H1 (cell line): Measurements from ENCODE around the gene C14orf132. TPM values are rescaled to one million over a fixed set of nuclear protein-coding genes. Genes with fewer than 3 reads are reported as not detected.

Source experiments
- CTCF ChIA-PET: fragments of 300-600 bp; sonication (Branson Sonifier 250); formaldehyde crosslinking; loops from one replicate; lab custom pipeline; 2021; ENCODE audit not compliant: partially characterized antibody; lab: Charles Lee
- POLR2A ChIA-PET: fragments of 300-600 bp; sonication (Branson Sonifier 250); formaldehyde crosslinking; loops from one replicate; lab custom pipeline; 2021; ENCODE audit warnings: inconsistent platforms; ENCODE audit not compliant: partially characterized antibody; lab: Charles Lee
- DNase-seq, 2 experiments: peaks; one replicate each; pipeline versions ENCODE4 v3.0.0 to v3.0.0-alpha.2; 2010 to 2022; ENCODE audit warnings: low spot score in 2 of 2, low read depth in 1 of 2, mixed read lengths in 1 of 2
- FAIRE-seq: peaks from 2 replicates; lab custom pipeline; 2011; peaks lifted over from hg19 to GRCh38; lab: Jason Lieb, UNC
- H2AFZ ChIP-seq: 2 replicates; pipeline ENCODE4 v1.8.1; 2012; ENCODE audit warnings: low read length, inconsistent platforms
- H2AK5ac ChIP-seq: 2 replicates; pipeline ENCODE4 v1.6.1; 2013; ENCODE audit warnings: low read depth, low read length
- H2BK120ac ChIP-seq: replicated peaks from 2 replicates; pipeline ENCODE3; 2013; ENCODE audit warnings: low read depth, low read length, inconsistent platforms
- H2BK12ac ChIP-seq: 2 replicates; pipeline ENCODE4 v1.6.1; 2013; ENCODE audit warnings: low read depth, low read length
- H2BK15ac ChIP-seq: 2 replicates; pipeline ENCODE4 v1.6.1; 2013; ENCODE audit warnings: low read length
- H2BK20ac ChIP-seq: 2 replicates; pipeline ENCODE4 v1.6.1; 2013; ENCODE audit warnings: low read length
- H2BK5ac ChIP-seq: 2 replicates; pipeline ENCODE4 v1.6.1; 2013; ENCODE audit warnings: low read depth, low read length
- H3K14ac ChIP-seq: 2 replicates; pipeline ENCODE4 v1.6.1; 2013; ENCODE audit warnings: inconsistent platforms; ENCODE audit not compliant: insufficient read length
- H3K18ac ChIP-seq: 2 replicates; pipeline ENCODE4 v1.6.1; 2013; ENCODE audit warnings: low read length; ENCODE audit errors: extremely low read depth
- H3K23ac ChIP-seq: 2 replicates; pipeline ENCODE4 v1.6.1; 2013; ENCODE audit warnings: inconsistent platforms; ENCODE audit not compliant: insufficient read length
- H3K23me2 ChIP-seq: 2 replicates; pipeline ENCODE4 v1.6.1; 2013; ENCODE audit warnings: low read depth, low read length
- H3K27ac ChIP-seq: 2 replicates; pipeline ENCODE4 v1.6.1; 2011; ENCODE audit warnings: low read depth, low read length, inconsistent platforms
- H3K27me3 ChIP-seq, 4 experiments: replicated peaks in 1 of 4; 1 replicate in 1 of 4; 2 replicates in 3 of 4; pipeline versions ENCODE4 v1.6.1 to v1.8.1; 2011 to 2013; ENCODE audit warnings: low read length in 3 of 4, mild to moderate bottlenecking in 3 of 4, inconsistent platforms in 2 of 4, mixed read lengths in 2 of 4, moderate library complexity in 1 of 4; ENCODE audit not compliant: control insufficient read depth in 3 of 4, insufficient read depth in 3 of 4; ENCODE audit errors: extremely low read depth in 1 of 4
- H3K36me3 ChIP-seq, 4 experiments: 2 replicates each; pipeline versions ENCODE4 v1.6.1 to v1.8.1; 2011 to 2013; ENCODE audit warnings: mild to moderate bottlenecking in 4 of 4, low read length in 3 of 4, moderate library complexity in 2 of 4, control low read depth in 1 of 4, inconsistent platforms in 1 of 4; ENCODE audit not compliant: insufficient read depth in 4 of 4, control insufficient read depth in 2 of 4
- H3K4ac ChIP-seq: replicated peaks from 2 replicates; pipeline ENCODE3; 2013; ENCODE audit warnings: low read length, low read depth, mixed read lengths, inconsistent platforms; ENCODE audit not compliant: insufficient read length
- H3K4me1 ChIP-seq, 4 experiments: replicated peaks in 1 of 4; 1 replicate in 1 of 4; 2 replicates in 3 of 4; pipeline versions ENCODE4 v1.6.1 to v1.8.1; 2011 to 2013; ENCODE audit warnings: low read length in 3 of 4, inconsistent platforms in 2 of 4, mixed read lengths in 1 of 4; ENCODE audit not compliant: insufficient read depth in 4 of 4, control insufficient read depth in 3 of 4
- H3K4me2 ChIP-seq, 2 experiments: 2 replicates each; pipeline versions ENCODE4 v1.6.1 to v1.8.1; 2011 to 2013; ENCODE audit warnings: low read depth in 2 of 2, low read length in 2 of 2, control low read depth in 1 of 2, inconsistent platforms in 1 of 2, mild to moderate bottlenecking in 1 of 2; ENCODE audit not compliant: insufficient read depth in 1 of 2
- H3K4me3 ChIP-seq, 4 experiments: fragments of 200-600, 300-600 bp in 1 of 4; sonication (generic), shearing (Covaris generic), sonication (Bioruptor Twin) in 1 of 4; 2 replicates each; pipeline versions ENCODE4 v1.5.1 to v1.8.1; 2011 to 2016; ENCODE audit warnings: low read length in 4 of 4, low read depth in 3 of 4, control low read depth in 2 of 4, inconsistent platforms in 2 of 4, mild to moderate bottlenecking in 2 of 4, mixed read lengths in 1 of 4, moderate library complexity in 1 of 4; ENCODE audit not compliant: insufficient read depth in 2 of 4; ENCODE audit errors: extremely low read depth in 1 of 4
- H3K56ac ChIP-seq: replicated peaks from 2 replicates; pipeline ENCODE3; 2013; ENCODE audit warnings: low read depth, mild to moderate bottlenecking, mixed read lengths, low read length, inconsistent platforms; ENCODE audit not compliant: insufficient read length
- H3K79me1 ChIP-seq: 2 replicates; pipeline ENCODE4 v1.6.1; 2013; ENCODE audit warnings: low read depth, low read length, control low read depth
- H3K79me2 ChIP-seq, 2 experiments: 2 replicates each; pipeline versions ENCODE4 v1.6.1 to v1.8.1; 2012 to 2013; ENCODE audit warnings: low read length in 2 of 2, mild to moderate bottlenecking in 2 of 2, inconsistent platforms in 1 of 2; ENCODE audit not compliant: insufficient read depth in 2 of 2, control insufficient read depth in 1 of 2
- H3K9ac ChIP-seq, 4 experiments: replicated peaks in 1 of 4; 1 replicate in 1 of 4; 2 replicates in 3 of 4; pipeline versions ENCODE4 v1.6.1 to v1.8.1; 2011 to 2013; ENCODE audit warnings: low read depth in 3 of 4, low read length in 3 of 4, control low read depth in 2 of 4, mild to moderate bottlenecking in 2 of 4, moderate library complexity in 2 of 4, inconsistent platforms in 1 of 4; ENCODE audit errors: extremely low read depth in 1 of 4
- H3K9me3 ChIP-seq, 2 experiments: 2 replicates each; pipeline versions ENCODE4 v1.6.1 to v1.8.1; 2012 to 2013; ENCODE audit warnings: mild to moderate bottlenecking in 2 of 2, moderate library complexity in 2 of 2, control low read depth in 1 of 2, inconsistent platforms in 1 of 2, low read depth in 1 of 2, low read length in 1 of 2, mixed read lengths in 1 of 2; ENCODE audit not compliant: insufficient read depth in 2 of 2
- H4K20me1 ChIP-seq, 2 experiments: replicated peaks in 1 of 2; 2 replicates each; pipeline versions ENCODE3 to v1.8.1; 2011 to 2013; ENCODE audit warnings: inconsistent platforms in 2 of 2, low read length in 2 of 2, mild to moderate bottlenecking in 1 of 2; ENCODE audit not compliant: insufficient read depth in 2 of 2, control insufficient read depth in 1 of 2
- H4K5ac ChIP-seq: 2 replicates; pipeline ENCODE4 v1.6.1; 2013; ENCODE audit warnings: low read length, low read depth, mixed read lengths, inconsistent platforms; ENCODE audit not compliant: insufficient read length
- H4K8ac ChIP-seq: 2 replicates; pipeline ENCODE4 v1.8.0; 2013; ENCODE audit warnings: mild to moderate bottlenecking, moderate library complexity, low read length, inconsistent platforms; ENCODE audit not compliant: insufficient read depth; ENCODE audit errors: extremely low read depth
- H4K91ac ChIP-seq: replicated peaks from 2 replicates; pipeline ENCODE3; 2013; ENCODE audit warnings: low read length, mixed read lengths, inconsistent platforms; ENCODE audit not compliant: insufficient read length
- CEBPB ChIP-seq: IDR thresholded peaks from 2 replicates; pipeline ENCODE4 v1.6.1; 2012; ENCODE audit warnings: low read depth, low read length
- CREB1 ChIP-seq: IDR thresholded peaks from 2 replicates; pipeline ENCODE4 v1.6.1; 2012; ENCODE audit warnings: inconsistent platforms
- CTBP2 ChIP-seq: IDR thresholded peaks from 2 replicates; pipeline ENCODE4 v1.7.0; 2011; ENCODE audit warnings: borderline replicate concordance, mild to moderate bottlenecking, moderate library complexity, mixed read lengths, low read length; ENCODE audit not compliant: insufficient read depth, insufficient read length
- GABPA ChIP-seq: IDR thresholded peaks from 2 replicates; pipeline ENCODE4 v1.6.1; 2011; ENCODE audit warnings: mild to moderate bottlenecking, low read length, moderate library complexity, borderline replicate concordance; ENCODE audit not compliant: insufficient read depth
- GTF2F1 ChIP-seq: IDR thresholded peaks from 2 replicates; pipeline ENCODE4 v1.6.1; 2012; ENCODE audit warnings: low read depth, low read length, improper control_type of control experiment, borderline replicate concordance
- HDAC6 ChIP-seq: IDR thresholded peaks from one replicate; pipeline ENCODE4 v1.7.1; 2012; ENCODE audit warnings: low read depth, mild to moderate bottlenecking, inconsistent platforms, low read length, moderate library complexity
- KDM4A ChIP-seq: IDR thresholded peaks from one replicate; pipeline ENCODE4 v1.7.1; 2012; ENCODE audit warnings: low read depth, mild to moderate bottlenecking, moderate library complexity, low read length, inconsistent platforms; ENCODE audit not compliant: severe bottlenecking
- KDM5A ChIP-seq: fragments of 200-600 bp; IDR thresholded peaks from 2 replicates; pipeline ENCODE4 v1.7.1; 2012; ENCODE audit warnings: mild to moderate bottlenecking, low read length, inconsistent platforms, mixed read lengths
- POLR2AphosphoS5 ChIP-seq: IDR thresholded peaks from 2 replicates; pipeline ENCODE4 v1.6.1; 2011; ENCODE audit warnings: low read depth, low read length
- POU5F1 ChIP-seq: IDR thresholded peaks from 2 replicates; pipeline ENCODE4 v1.6.1; 2011; ENCODE audit warnings: low read depth, mild to moderate bottlenecking, low read length, moderate library complexity
- SIRT6 ChIP-seq: IDR thresholded peaks from one replicate; pipeline ENCODE4 v1.7.1; 2012; ENCODE audit warnings: low read length, inconsistent platforms
- WGBS, 2 experiments: shearing (Covaris generic) in 1 of 2; methylation state at CpG; one replicate each; pipeline versions ENCODE4 v1.1.6 to v1.1.7; 2013 to 2015; ENCODE audit warnings: low lambda C conversion rate in 2 of 2, mixed read lengths in 2 of 2, inconsistent platforms in 1 of 2, low coverage in 1 of 2, missing lambda C conversion rate in 1 of 2; ENCODE audit not compliant: insufficient replicate concordance in 2 of 2, insufficient coverage in 1 of 2, insufficient read length in 1 of 2; ENCODE audit errors: extremely low coverage in 1 of 2, missing lambda C conversion rate in 1 of 2; 5-methylcytosine and 5-hydroxymethylcytosine counted together
- polyA plus RNA-seq, 7 experiments: library from polyadenylated mRNA; depleted of rRNA in 3 of 7; stranded (reverse) in 5 of 7; unstranded in 2 of 7; fragments of >200 nt in 5 of 7; fragments of 200-250 nt in 2 of 7; gene quantifications; 1 replicate in 5 of 7; 2 replicates in 1 of 7; 4 replicates in 1 of 7; pipeline versions ENCODE4 v1.2.1 to v1.2.3, GENCODE V29; 2011 to 2013; ENCODE audit warnings: missing spikeins in 2 of 7, mixed read lengths in 2 of 7
- total RNA-seq: library from RNA; stranded (reverse); fragmentation: NEBNext Ultra II Directional; extraction: Animal tissue kit (Norgen Biotek cat#: 25700); gene quantifications from 2 replicates; pipeline ENCODE4 v1.2.1, GENCODE V29; 2021
- TF ChIP-seq, protein P1 (sequence below): IDR thresholded peaks from 2 replicates; pipeline ENCODE4 v1.6.1; 2012; ENCODE audit warnings: inconsistent platforms

The C14orf132 gene
- total and polyA plus RNA-seq, 2 of the 8 experiments (the other 6 are each of a cell fraction or from before 2014, with no cell fraction given): 11.7 to 32.5 TPM

DNA sequence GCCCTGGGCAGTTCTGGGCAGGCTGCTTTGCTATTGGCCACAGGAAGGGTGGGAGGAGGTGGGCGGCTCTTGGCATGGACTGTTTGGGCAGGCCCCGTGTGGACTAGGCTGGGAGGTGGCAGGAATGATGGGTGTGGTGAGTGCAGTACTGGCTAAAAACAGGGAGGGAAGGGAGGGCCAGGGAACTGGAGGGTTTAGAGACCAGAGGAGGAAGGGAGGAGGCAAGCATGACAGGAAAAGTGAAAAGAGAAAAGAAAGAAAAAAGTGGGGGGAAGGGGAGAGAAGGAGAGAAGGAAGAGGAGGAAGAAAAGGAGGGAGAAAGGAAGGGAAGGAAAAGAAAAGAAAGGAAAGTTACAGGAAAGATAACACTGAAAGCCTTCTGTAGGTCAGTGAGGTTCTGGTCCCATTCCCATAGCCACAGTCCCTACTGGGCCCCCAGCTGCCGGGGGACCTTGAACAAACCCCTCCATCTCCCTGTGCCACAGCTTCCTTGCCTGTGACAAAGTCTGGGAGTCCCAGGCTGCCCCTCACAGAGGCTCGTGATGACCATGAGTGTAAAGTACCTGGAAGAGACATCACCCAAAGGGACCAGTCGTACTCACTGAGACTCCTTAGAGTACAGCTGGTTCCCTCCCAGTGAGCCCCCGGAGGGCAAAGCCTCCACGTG, 1.1 kb upstream of the C14orf132 start:
- Histone ChIP-seq H3K79me1 (no peaks in the 10 kb centered on the region), H3K4ac (peak overlapping the region; percentile 36), H4K8ac (no peak overlapping the region), H3K9ac (no peak overlapping the region), H3K23me2 (peaks cover 4% of the 10 kb centered on the region), H3K4me1 (peaks cover 5 to 12% (median 7%) of the 10 kb centered on the region in 4 experiments; a peak in 6 of 7 replicates), H3K4me2 (peak overlapping the region in 1 of 2 experiments; percentile 61; a peak in 2 of 4 replicates), H3K23ac (no peak overlapping the region), H3K14ac (no peak overlapping the region), H2BK15ac (no peak overlapping the region), H3K27ac (no peak overlapping the region), H3K56ac (no peak overlapping the region), H3K36me3 (peaks cover 0 to 4% (median 0%) of the 10 kb centered on the region in 4 experiments; a peak in 1 of 8 replicates), H3K79me2 (peaks cover 2 to 20% of the 10 kb centered on the region in 2 experiments; a peak in 1 of 4 replicates), H2BK120ac (no peak overlapping the region), H2AFZ (no peak overlapping the region), H2AK5ac (no peak overlapping the region), H3K27me3 (peaks cover 0 to 15% (median 12%) of the 10 kb centered on the region in 4 experiments; a peak in 6 of 7 replicates), H4K20me1 (peaks cover 0 to 6% of the 10 kb centered on the region in 2 experiments), H3K4me3 (peak overlapping the region in 1 of 4 experiments; percentile 95; a peak in 2 of 8 replicates), H2BK5ac (no peak overlapping the region), H4K91ac (no peak overlapping the region), H2BK12ac (no peak overlapping the region), H3K18ac (no peak overlapping the region), H2BK20ac (no peak overlapping the region), H4K5ac (no peak overlapping the region), H3K9me3 (no peaks in the 10 kb centered on the region)
- WGBS, 2 experiments: 51% methylated on average over 7 of the region's 7 CpGs; no CpG with 5 or more reads in 1 of the 2 experiments
- no peak for FAIRE-seq
- CTCF ChIA-PET: interaction anchor here (0.8 to 1.4 kb wide), 4 partner anchors 8 to 61 kb away, joined by 3 to 5 read pairs (median 4); no protein-coding TSS in a partner anchor
- no peak for DNase-seq
- POLR2A ChIA-PET: interaction anchor here (0.9 to 2.5 kb wide), 4 partner anchors 9 to 159 kb away, joined by 3 to 9 read pairs (median 4); no protein-coding TSS in a partner anchor
- TF ChIP-seq GTF2F1 (no peak), POU5F1 (no peak), CEBPB (no peak), POLR2AphosphoS5 (no peak), HDAC6 (no peak), GABPA (no peak), CREB1 (no peak), CTBP2 (no peak), KDM4A (no peak), SIRT6 (no peak), KDM5A (no peak)
- TF ChIP-seq, protein P1, sequence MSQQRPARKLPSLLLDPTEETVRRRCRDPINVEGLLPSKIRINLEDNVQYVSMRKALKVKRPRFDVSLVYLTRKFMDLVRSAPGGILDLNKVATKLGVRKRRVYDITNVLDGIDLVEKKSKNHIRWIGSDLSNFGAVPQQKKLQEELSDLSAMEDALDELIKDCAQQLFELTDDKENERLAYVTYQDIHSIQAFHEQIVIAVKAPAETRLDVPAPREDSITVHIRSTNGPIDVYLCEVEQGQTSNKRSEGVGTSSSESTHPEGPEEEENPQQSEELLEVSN: no peak
